ENCODE data around the gene RANBP1. TPM values are rescaled to one million over a fixed set of nuclear protein-coding genes. Genes with fewer than 3 reads are reported as not detected.
"Not testable (repeated sequence)": the region's sequence is repeated elsewhere in the genome, so short reads cannot be mapped to it uniquely, and the experiment has no call there.

The RANBP1 gene
- total RNA-seq, 5 donors from 2014 or later (not counting 1 experiment from before 2014, with no cell fraction given): 64.0 to 81.1 (median 75.4) TPM

GRCh38 chr22:20158391-20159036, 42.6 kb downstream of the RANBP1 start:
- Histone ChIP-seq H3K4me3 (ENCODE audit: control insufficient read depth in 1 of 2, extremely low read depth in 1 of 2, low read length in 1 of 2) (no peak overlapping the region), H3K36me3 (ENCODE audit: control insufficient read depth in 2 of 2, extremely low read depth in 1 of 2, insufficient read depth in 1 of 2, low read length in 1 of 2) (no peaks in the 10 kb centered on the region), H3K27me3 (replicated peaks in 1 of 2; ENCODE audit: control insufficient read depth in 2 of 2, extremely low read depth in 1 of 2, insufficient read depth in 2 of 2, low read length in 1 of 2) (peaks cover 0 to 54% of the 10 kb centered on the region in 2 experiments), H3K27ac (ENCODE audit: low read length) (no peak overlapping the region), H3K4me1 (ENCODE audit: control insufficient read depth in 1 of 2, extremely low read depth in 1 of 2, insufficient read depth in 2 of 2, low read length in 2 of 2) (peaks cover 0 to 24% of the 10 kb centered on the region in 2 experiments), H3K9me3 (no peaks in the 10 kb centered on the region)
- Mint-ChIP-seq H3K27me3 (peaks cover 0 to 5% of the 10 kb centered on the region in 2 donors), H3K4me3 (no peak overlapping the region), H3K36me3 (no peaks in the 10 kb centered on the region), H3K9me3 (no peaks in the 10 kb centered on the region), H3K4me1 (peaks cover 0 to 3% (median 2%) of the 10 kb centered on the region in 3 donors), H3K27ac (no peak overlapping the region)
- ATAC-seq (replicated peaks in 1 of 4) (no peak), DNase-seq (no peak)
- CTCF ChIA-PET: no interaction called here
- POLR2A ChIA-PET: no interaction called here
- WGBS (ENCODE audit: insufficient coverage): 43% methylated on average over 12 of the region's 15 CpGs

GRCh38 chr22:20159076-20159475, 43.2 kb downstream of the RANBP1 start:
- H3K27ac Mint-ChIP-seq: no peak overlapping the region
- H3K36me3 Mint-ChIP-seq: no peaks in the 10 kb centered on the region
- peaks cover 0 to 3% (median 2%) of the 10 kb centered on the region in 3 donors for H3K4me1 Mint-ChIP-seq
- ChIA-PET CTCF (no interaction called here), POLR2A (no interaction called here)
- Histone ChIP-seq H3K27ac (ENCODE audit: low read length) (no peak overlapping the region), H3K4me3 (ENCODE audit: control insufficient read depth in 1 of 2, extremely low read depth in 1 of 2, low read length in 1 of 2) (no peak overlapping the region), H3K9me3 (no peaks in the 10 kb centered on the region), H3K4me1 (ENCODE audit: control insufficient read depth in 1 of 2, extremely low read depth in 1 of 2, insufficient read depth in 2 of 2, low read length in 2 of 2) (peaks cover 0 to 24% of the 10 kb centered on the region in 2 experiments), H3K36me3 (ENCODE audit: control insufficient read depth in 2 of 2, extremely low read depth in 1 of 2, insufficient read depth in 1 of 2, low read length in 1 of 2) (no peaks in the 10 kb centered on the region), H3K27me3 (replicated peaks in 1 of 2; ENCODE audit: control insufficient read depth in 2 of 2, extremely low read depth in 1 of 2, insufficient read depth in 2 of 2, low read length in 1 of 2) (peaks cover 0 to 52% of the 10 kb centered on the region in 2 experiments)
- H3K9me3 Mint-ChIP-seq: no peaks in the 10 kb centered on the region
- peaks cover 0 to 5% of the 10 kb centered on the region in 2 donors for H3K27me3 Mint-ChIP-seq
- H3K4me3 Mint-ChIP-seq: no peak overlapping the region
- DNase-seq: no peak
- ATAC-seq (replicated peaks in 1 of 4): no peak
- WGBS (ENCODE audit: insufficient coverage): 45% methylated on average over 4 of the region's 9 CpGs

- not testable (repeated sequence) for ATAC-seq (replicated peaks in 1 of 4)
These were observed 43.6 kb downstream of the RANBP1 start for GRCh38 chr22:20159531-20159930.

GRCh38 chr22:20160041-20160440, 44.1 kb downstream of the RANBP1 start:
- Mint-ChIP-seq H3K9me3 (no peaks in the 10 kb centered on the region), H3K4me3 (no peak overlapping the region), H3K27ac (no peak overlapping the region), H3K4me1 (peaks cover 0 to 3% (median 2%) of the 10 kb centered on the region in 3 donors), H3K27me3 (peaks cover 0 to 5% of the 10 kb centered on the region in 2 donors), H3K36me3 (no peaks in the 10 kb centered on the region)
- POLR2A ChIA-PET: no interaction called here
- H3K4me1 ChIP-seq (ENCODE audit: control insufficient read depth in 1 of 2, extremely low read depth in 1 of 2, insufficient read depth in 2 of 2, low read length in 2 of 2): peaks cover 0 to 16% of the 10 kb centered on the region in 2 experiments
- no peak overlapping the region for H3K4me3 ChIP-seq (ENCODE audit: control insufficient read depth in 1 of 2, extremely low read depth in 1 of 2, low read length in 1 of 2)
- 78% methylated on average over 4 of the region's 10 CpGs for WGBS (ENCODE audit: insufficient coverage)
- H3K36me3 ChIP-seq (ENCODE audit: control insufficient read depth in 2 of 2, extremely low read depth in 1 of 2, insufficient read depth in 1 of 2, low read length in 1 of 2): no peaks in the 10 kb centered on the region
- H3K27me3 ChIP-seq (replicated peaks in 1 of 2; ENCODE audit: control insufficient read depth in 2 of 2, extremely low read depth in 1 of 2, insufficient read depth in 2 of 2, low read length in 1 of 2): peaks cover 0 to 44% of the 10 kb centered on the region in 2 experiments
- CTCF ChIA-PET: no interaction called here
- H3K9me3 ChIP-seq: no peaks in the 10 kb centered on the region
- DNase-seq (no peak), ATAC-seq (replicated peaks in 1 of 4) (no peak)
- H3K27ac ChIP-seq (ENCODE audit: low read length): no peak overlapping the region

More at GRCh38 chr22:20159531-20159930, 43.6 kb downstream of the RANBP1 start:
- H3K36me3 Mint-ChIP-seq; POLR2A ChIA-PET; H3K27ac ChIP-seq (ENCODE audit: low read length); H3K4me1 Mint-ChIP-seq; H3K36me3 ChIP-seq (ENCODE audit: control insufficient read depth in 2 of 2, extremely low read depth in 1 of 2, insufficient read depth in 1 of 2, low read length in 1 of 2); CTCF ChIA-PET; H3K4me3 Mint-ChIP-seq; H3K4me3 ChIP-seq (ENCODE audit: control insufficient read depth in 1 of 2, extremely low read depth in 1 of 2, low read length in 1 of 2); H3K9me3 ChIP-seq; H3K27ac Mint-ChIP-seq; H3K27me3 Mint-ChIP-seq; DNase-seq; H3K9me3 Mint-ChIP-seq: not testable (repeated sequence)
- Histone ChIP-seq H3K27me3 (replicated peaks in 1 of 2; ENCODE audit: control insufficient read depth in 2 of 2, extremely low read depth in 1 of 2, insufficient read depth in 2 of 2, low read length in 1 of 2) (peaks cover 0 to 48% of the 10 kb centered on the region in 2 experiments), H3K4me1 (ENCODE audit: control insufficient read depth in 1 of 2, extremely low read depth in 1 of 2, insufficient read depth in 2 of 2, low read length in 2 of 2) (peaks cover 0 to 21% of the 10 kb centered on the region in 2 experiments)
- no CpG with 5 or more reads among the region's 14 CpGs for WGBS (ENCODE audit: insufficient coverage)

- H3K4me3 ChIP-seq (ENCODE audit: control insufficient read depth in 1 of 2, extremely low read depth in 1 of 2, low read length in 1 of 2): no peak overlapping the region
- no peak overlapping the region for H3K27ac ChIP-seq (ENCODE audit: low read length)
- H3K4me3 Mint-ChIP-seq: no peak overlapping the region
- no peak overlapping the region for H3K27ac Mint-ChIP-seq
- WGBS (ENCODE audit: insufficient coverage): 84% methylated on average over 7 of the region's 11 CpGs
- no peaks in the 10 kb centered on the region for H3K36me3 ChIP-seq (ENCODE audit: control insufficient read depth in 2 of 2, extremely low read depth in 1 of 2, insufficient read depth in 1 of 2, low read length in 1 of 2)
- no peaks in the 10 kb centered on the region for H3K4me1 ChIP-seq (ENCODE audit: control insufficient read depth in 1 of 2, extremely low read depth in 1 of 2, insufficient read depth in 2 of 2, low read length in 2 of 2)
- H3K36me3 Mint-ChIP-seq: no peaks in the 10 kb centered on the region
- no peaks in the 10 kb centered on the region for H3K9me3 Mint-ChIP-seq
- H3K27me3 Mint-ChIP-seq: no peaks in the 10 kb centered on the region
- no peaks in the 10 kb centered on the region for H3K4me1 Mint-ChIP-seq
- H3K27me3 ChIP-seq (replicated peaks in 1 of 2; ENCODE audit: control insufficient read depth in 2 of 2, extremely low read depth in 1 of 2, insufficient read depth in 2 of 2, low read length in 1 of 2): peaks cover 0 to 11% of the 10 kb centered on the region in 2 experiments
- no peaks in the 10 kb centered on the region for H3K9me3 ChIP-seq
- POLR2A ChIA-PET: no interaction called here
- no peak for ATAC-seq (replicated peaks in 1 of 4)
- CTCF ChIA-PET: no interaction called here
- DNase-seq: no peak
These were observed 49.0 kb downstream of the RANBP1 start for GRCh38 chr22:20164863-20165262.

- Mint-ChIP-seq H3K27me3 (no peaks in the 10 kb centered on the region), H3K4me3 (no peak overlapping the region), H3K9me3 (no peaks in the 10 kb centered on the region), H3K36me3 (no peaks in the 10 kb centered on the region), H3K27ac (no peak overlapping the region), H3K4me1 (no peaks in the 10 kb centered on the region)
- POLR2A ChIA-PET: no interaction called here
- peaks cover 0 to 15% of the 10 kb centered on the region in 2 experiments for H3K27me3 ChIP-seq (replicated peaks in 1 of 2; ENCODE audit: control insufficient read depth in 2 of 2, extremely low read depth in 1 of 2, insufficient read depth in 2 of 2, low read length in 1 of 2)
- no peak for ATAC-seq (replicated peaks in 1 of 4)
- no peaks in the 10 kb centered on the region for H3K4me1 ChIP-seq (ENCODE audit: control insufficient read depth in 1 of 2, extremely low read depth in 1 of 2, insufficient read depth in 2 of 2, low read length in 2 of 2)
- no peak overlapping the region for H3K4me3 ChIP-seq (ENCODE audit: control insufficient read depth in 1 of 2, extremely low read depth in 1 of 2, low read length in 1 of 2)
- no peak overlapping the region for H3K27ac ChIP-seq (ENCODE audit: low read length)
- WGBS (ENCODE audit: insufficient coverage): 93% methylated on average over 8 of the region's 12 CpGs
- CTCF ChIA-PET: no interaction called here
- H3K36me3 ChIP-seq (ENCODE audit: control insufficient read depth in 2 of 2, extremely low read depth in 1 of 2, insufficient read depth in 1 of 2, low read length in 1 of 2): no peaks in the 10 kb centered on the region
- H3K9me3 ChIP-seq: no peaks in the 10 kb centered on the region
- DNase-seq: no peak
These were observed 49.5 kb downstream of the RANBP1 start for GRCh38 chr22:20165421-20165820.
